ENCODE results near the gene CDHR3. TPM values are rescaled to one million over a fixed set of nuclear protein-coding genes. Genes with fewer than 3 reads are reported as not detected.

Gene CDHR3
- total RNA-seq, 4 donors from 2014 or later: 4.3 to 29.5 (median 27.0) TPM

DNA sequence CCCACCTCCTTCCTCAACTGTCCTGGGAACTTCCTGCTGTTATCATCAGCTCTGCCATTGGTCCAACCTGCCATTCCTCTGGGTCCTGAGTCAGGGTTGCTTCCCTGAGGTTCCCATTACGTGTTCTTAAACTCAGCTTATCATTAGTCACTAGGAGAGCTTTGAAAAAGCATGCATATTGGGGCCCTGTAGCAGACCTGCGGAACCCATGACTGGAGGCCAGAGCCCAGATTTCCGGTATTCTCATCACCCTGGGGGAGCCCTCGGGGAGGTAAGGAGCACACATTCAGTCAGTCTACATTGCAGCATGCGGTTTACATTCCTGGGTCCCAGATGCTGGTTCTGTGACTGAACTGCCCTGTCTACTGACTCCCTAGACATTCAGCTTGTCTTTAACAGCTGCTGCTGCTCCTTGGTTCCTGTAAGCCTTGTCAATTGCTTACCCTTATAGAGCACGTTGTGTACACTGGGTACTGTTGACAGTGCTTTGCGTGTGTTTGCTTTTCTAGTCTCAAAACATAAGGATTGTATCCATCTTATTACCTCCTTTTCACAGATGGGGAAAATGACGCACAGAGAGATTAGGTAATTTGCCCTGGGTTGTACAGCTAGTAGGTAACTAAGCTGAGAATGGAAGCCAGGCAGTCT is 12.8 kb downstream of the CDHR3 start:
- H3K27ac ChIP-seq: no peak overlapping the region
- WGBS, 2 donors (ENCODE audit: low coverage in 1 of 2): 0 to 100% methylated on average over 1 of the region's 8 CpGs
- TF ChIP-seq POLR2A (IDR thresholded peaks at IDR 0.05): no peak
- TF ChIP-seq POLR2AphosphoS5 (IDR thresholded peaks at IDR 0.05): no peak
- no peak for TF ChIP-seq EP300 (IDR thresholded peaks at IDR 0.05)
- no peak for TF ChIP-seq CTCF (IDR thresholded peaks at IDR 0.05)
- H3K9me3 ChIP-seq: no peaks in the 10 kb centered on the region
- H3K36me3 ChIP-seq: no peaks in the 10 kb centered on the region
- H3K27me3 ChIP-seq: no peaks in the 10 kb centered on the region
- no peak overlapping the region for H3K4me3 ChIP-seq
- H3K4me1 ChIP-seq: peaks cover 0 to 29% (median 3%) of the 10 kb centered on the region in 3 donors
- no peak for ATAC-seq

DNA sequence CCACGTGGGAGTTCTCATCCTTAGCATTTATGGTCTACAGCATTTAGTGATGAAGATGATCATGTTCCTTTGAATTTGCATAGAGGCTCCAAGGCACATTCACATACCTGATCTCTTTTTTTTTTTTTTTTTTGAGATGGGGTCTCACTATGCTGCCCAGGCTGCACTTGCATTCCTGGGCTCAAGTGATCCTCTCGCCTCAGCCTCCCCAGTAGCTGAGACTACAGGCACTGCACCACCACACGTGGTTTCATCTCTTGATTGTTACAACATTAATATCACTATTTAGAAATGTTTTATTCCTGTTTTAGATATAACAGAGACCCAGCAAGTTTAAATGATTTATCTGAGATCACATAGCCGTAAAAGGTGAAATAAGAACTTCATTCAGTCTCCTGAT is 13.8 kb downstream of the CDHR3 start:
- H3K4me3 ChIP-seq: no peak overlapping the region
- ATAC-seq: no peak
- H3K27ac ChIP-seq: no peak overlapping the region
- WGBS, 2 donors (ENCODE audit: low coverage in 1 of 2): 78 to 95% methylated on average over 3 to 4 of the region's 4 CpGs
- H3K36me3 ChIP-seq: no peaks in the 10 kb centered on the region
- peaks cover 0 to 29% (median 3%) of the 10 kb centered on the region in 3 donors for H3K4me1 ChIP-seq
- H3K9me3 ChIP-seq: no peaks in the 10 kb centered on the region
- no peaks in the 10 kb centered on the region for H3K27me3 ChIP-seq
- TF ChIP-seq CTCF (IDR thresholded peaks at IDR 0.05) (no peak), EP300 (IDR thresholded peaks at IDR 0.05) (no peak), POLR2AphosphoS5 (IDR thresholded peaks at IDR 0.05) (no peak), POLR2A (IDR thresholded peaks at IDR 0.05) (no peak)

GRCh38 chr7:105978035-105978434 is 15.0 kb downstream of the CDHR3 start:
- WGBS, 2 donors (ENCODE audit: low coverage in 1 of 2): 75 to 89% methylated on average over 2 to 3 of the region's 3 CpGs
- Histone ChIP-seq H3K36me3 (no peaks in the 10 kb centered on the region), H3K9me3 (no peaks in the 10 kb centered on the region), H3K27ac (peak overlapping the region in 1 of 4 donors; percentile 16), H3K4me1 (peaks cover 0 to 21% (median 3%) of the 10 kb centered on the region in 3 donors), H3K4me3 (no peak overlapping the region), H3K27me3 (no peaks in the 10 kb centered on the region)
- no peak for TF ChIP-seq CTCF (IDR thresholded peaks at IDR 0.05)
- no peak for TF ChIP-seq POLR2AphosphoS5 (IDR thresholded peaks at IDR 0.05)
- TF ChIP-seq POLR2A (IDR thresholded peaks at IDR 0.05): no peak
- TF ChIP-seq EP300 (IDR thresholded peaks at IDR 0.05): no peak
- ATAC-seq: no peak

GRCh38 chr7:105978974-105979373 is 15.9 kb downstream of the CDHR3 start:
- Histone ChIP-seq H3K4me1 (peaks cover 0 to 19% (median 3%) of the 10 kb centered on the region in 3 donors), H3K27me3 (no peaks in the 10 kb centered on the region), H3K4me3 (no peak overlapping the region), H3K36me3 (no peaks in the 10 kb centered on the region), H3K27ac (peak overlapping the region in 1 of 4 donors; percentile 24), H3K9me3 (no peaks in the 10 kb centered on the region)
- TF ChIP-seq POLR2A (IDR thresholded peaks at IDR 0.05) (no peak), CTCF (IDR thresholded peaks at IDR 0.05) (no peak), EP300 (IDR thresholded peaks at IDR 0.05) (no peak), POLR2AphosphoS5 (IDR thresholded peaks at IDR 0.05) (no peak)
- 93 to 96% methylated on average over 2 of the region's 2 CpGs for WGBS, 2 donors (ENCODE audit: low coverage in 1 of 2)
- no peak for ATAC-seq

DNA sequence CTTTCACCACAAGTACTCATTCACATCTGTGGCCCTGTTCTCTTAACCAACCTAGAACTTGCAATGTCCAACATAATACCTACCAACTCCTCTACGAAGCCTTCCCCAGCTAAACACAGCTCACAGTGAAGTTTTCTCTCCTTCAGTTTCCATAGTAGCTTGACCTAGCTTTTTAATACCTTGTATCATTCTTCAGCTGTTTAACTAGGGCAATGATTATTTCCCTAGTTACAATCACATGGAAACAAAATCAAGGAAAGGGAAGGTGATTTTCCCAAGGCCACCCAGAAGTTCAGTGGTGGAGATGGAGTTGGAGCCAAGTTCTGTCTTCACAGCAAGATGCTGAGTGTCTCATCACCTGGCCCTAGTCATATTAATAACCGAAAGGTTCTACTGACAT is 16.3 kb downstream of the CDHR3 start:
- no peak for TF ChIP-seq POLR2A (IDR thresholded peaks at IDR 0.05)
- no peak for TF ChIP-seq EP300 (IDR thresholded peaks at IDR 0.05)
- no peak for TF ChIP-seq POLR2AphosphoS5 (IDR thresholded peaks at IDR 0.05)
- no peak for TF ChIP-seq CTCF (IDR thresholded peaks at IDR 0.05)
- Histone ChIP-seq H3K9me3 (no peaks in the 10 kb centered on the region), H3K27ac (peak overlapping the region in 1 of 4 donors; percentile 24), H3K27me3 (no peaks in the 10 kb centered on the region), H3K4me3 (no peak overlapping the region), H3K4me1 (peaks cover 0 to 15% (median 3%) of the 10 kb centered on the region in 3 donors), H3K36me3 (no peaks in the 10 kb centered on the region)
- no peak for ATAC-seq
- WGBS, 2 donors (ENCODE audit: low coverage in 1 of 2): 60 to 75% methylated on average over 1 to 2 of the region's 2 CpGs

Data from gastroesophageal sphincter (tissue), 4 donors.